Stomach (tissue), 4 donors: ENCODE data around the gene IL2RA.

Source experiments
- POLR2A ChIP-seq, 4 donors: fragments of 450-650 bp; IDR thresholded peaks; one replicate each; pipeline ENCODE4 v1.6.1; 2016; ENCODE audit warnings: antibody characterized with exemption in 4 of 4, control low read depth in 2 of 4, mild to moderate bottlenecking in 1 of 4, moderate library complexity in 1 of 4
- POLR2AphosphoS5 ChIP-seq, 3 donors: sonication (generic); formaldehyde crosslinking; IDR thresholded peaks; one replicate each; pipeline ENCODE4 v1.6.1; 2016; ENCODE audit warnings: antibody characterized with exemption in 3 of 3
- TF ChIP-seq, protein P1 (sequence below), 7 experiments: fragments of 450-650 bp in 4 of 7; fragments of 200-600 bp in 3 of 7; sonication (generic) in 3 of 7; IDR thresholded peaks; one replicate each; pipeline ENCODE4 v1.5.1; 2016 to 2019; ENCODE audit warnings: antibody characterized with exemption in 7 of 7, control low read depth in 2 of 7, mild to moderate bottlenecking in 1 of 7

DNA sequence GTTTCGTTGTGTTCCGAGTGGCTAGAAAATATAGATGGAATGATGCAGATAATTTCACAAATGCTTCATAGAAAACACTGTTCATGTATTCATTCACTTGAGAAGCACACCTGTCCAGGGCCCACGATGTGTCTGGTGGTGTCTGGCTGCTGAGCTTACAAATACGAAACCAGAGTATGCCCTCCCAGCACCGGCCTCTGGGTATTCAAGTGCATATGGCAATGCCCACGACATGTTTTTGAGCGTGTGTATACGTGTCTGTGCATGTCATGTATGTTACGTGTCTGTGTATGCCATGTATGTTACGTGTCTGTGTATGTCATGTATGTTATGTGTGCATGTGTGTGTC, 37.9 kb downstream of the IL2RA start:
- TF ChIP-seq POLR2A (IDR thresholded peaks at IDR 0.05), result no peak
- TF ChIP-seq, protein P1, sequence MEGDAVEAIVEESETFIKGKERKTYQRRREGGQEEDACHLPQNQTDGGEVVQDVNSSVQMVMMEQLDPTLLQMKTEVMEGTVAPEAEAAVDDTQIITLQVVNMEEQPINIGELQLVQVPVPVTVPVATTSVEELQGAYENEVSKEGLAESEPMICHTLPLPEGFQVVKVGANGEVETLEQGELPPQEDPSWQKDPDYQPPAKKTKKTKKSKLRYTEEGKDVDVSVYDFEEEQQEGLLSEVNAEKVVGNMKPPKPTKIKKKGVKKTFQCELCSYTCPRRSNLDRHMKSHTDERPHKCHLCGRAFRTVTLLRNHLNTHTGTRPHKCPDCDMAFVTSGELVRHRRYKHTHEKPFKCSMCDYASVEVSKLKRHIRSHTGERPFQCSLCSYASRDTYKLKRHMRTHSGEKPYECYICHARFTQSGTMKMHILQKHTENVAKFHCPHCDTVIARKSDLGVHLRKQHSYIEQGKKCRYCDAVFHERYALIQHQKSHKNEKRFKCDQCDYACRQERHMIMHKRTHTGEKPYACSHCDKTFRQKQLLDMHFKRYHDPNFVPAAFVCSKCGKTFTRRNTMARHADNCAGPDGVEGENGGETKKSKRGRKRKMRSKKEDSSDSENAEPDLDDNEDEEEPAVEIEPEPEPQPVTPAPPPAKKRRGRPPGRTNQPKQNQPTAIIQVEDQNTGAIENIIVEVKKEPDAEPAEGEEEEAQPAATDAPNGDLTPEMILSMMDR (IDR thresholded peaks at IDR 0.05), result no peak
- no peak for TF ChIP-seq POLR2AphosphoS5 (IDR thresholded peaks at IDR 0.05)
